ENCODE results near the gene PLEKHN1.
A peak's percentile ranks its signal among the peaks of the same experiment; 100 is the strongest.
"Not testable (repeated sequence)": the region's sequence is repeated elsewhere in the genome, so short reads cannot be mapped to it uniquely, and the experiment has no call there.

The PLEKHN1 gene

GRCh38 chr1:944341-945325 lies 21.6 kb upstream of the PLEKHN1 start:
- DNase-seq (ENCODE audit: low read depth), result peak; percentile 66
- no peak overlapping the region for H3K4me3 ChIP-seq (replicated peaks; ENCODE audit: low read depth, low read length)
- TF ChIP-seq, protein P1, sequence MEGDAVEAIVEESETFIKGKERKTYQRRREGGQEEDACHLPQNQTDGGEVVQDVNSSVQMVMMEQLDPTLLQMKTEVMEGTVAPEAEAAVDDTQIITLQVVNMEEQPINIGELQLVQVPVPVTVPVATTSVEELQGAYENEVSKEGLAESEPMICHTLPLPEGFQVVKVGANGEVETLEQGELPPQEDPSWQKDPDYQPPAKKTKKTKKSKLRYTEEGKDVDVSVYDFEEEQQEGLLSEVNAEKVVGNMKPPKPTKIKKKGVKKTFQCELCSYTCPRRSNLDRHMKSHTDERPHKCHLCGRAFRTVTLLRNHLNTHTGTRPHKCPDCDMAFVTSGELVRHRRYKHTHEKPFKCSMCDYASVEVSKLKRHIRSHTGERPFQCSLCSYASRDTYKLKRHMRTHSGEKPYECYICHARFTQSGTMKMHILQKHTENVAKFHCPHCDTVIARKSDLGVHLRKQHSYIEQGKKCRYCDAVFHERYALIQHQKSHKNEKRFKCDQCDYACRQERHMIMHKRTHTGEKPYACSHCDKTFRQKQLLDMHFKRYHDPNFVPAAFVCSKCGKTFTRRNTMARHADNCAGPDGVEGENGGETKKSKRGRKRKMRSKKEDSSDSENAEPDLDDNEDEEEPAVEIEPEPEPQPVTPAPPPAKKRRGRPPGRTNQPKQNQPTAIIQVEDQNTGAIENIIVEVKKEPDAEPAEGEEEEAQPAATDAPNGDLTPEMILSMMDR (IDR thresholded peaks at IDR 0.05; ENCODE audit: low read length, missing control alignments), result no peak

DNA sequence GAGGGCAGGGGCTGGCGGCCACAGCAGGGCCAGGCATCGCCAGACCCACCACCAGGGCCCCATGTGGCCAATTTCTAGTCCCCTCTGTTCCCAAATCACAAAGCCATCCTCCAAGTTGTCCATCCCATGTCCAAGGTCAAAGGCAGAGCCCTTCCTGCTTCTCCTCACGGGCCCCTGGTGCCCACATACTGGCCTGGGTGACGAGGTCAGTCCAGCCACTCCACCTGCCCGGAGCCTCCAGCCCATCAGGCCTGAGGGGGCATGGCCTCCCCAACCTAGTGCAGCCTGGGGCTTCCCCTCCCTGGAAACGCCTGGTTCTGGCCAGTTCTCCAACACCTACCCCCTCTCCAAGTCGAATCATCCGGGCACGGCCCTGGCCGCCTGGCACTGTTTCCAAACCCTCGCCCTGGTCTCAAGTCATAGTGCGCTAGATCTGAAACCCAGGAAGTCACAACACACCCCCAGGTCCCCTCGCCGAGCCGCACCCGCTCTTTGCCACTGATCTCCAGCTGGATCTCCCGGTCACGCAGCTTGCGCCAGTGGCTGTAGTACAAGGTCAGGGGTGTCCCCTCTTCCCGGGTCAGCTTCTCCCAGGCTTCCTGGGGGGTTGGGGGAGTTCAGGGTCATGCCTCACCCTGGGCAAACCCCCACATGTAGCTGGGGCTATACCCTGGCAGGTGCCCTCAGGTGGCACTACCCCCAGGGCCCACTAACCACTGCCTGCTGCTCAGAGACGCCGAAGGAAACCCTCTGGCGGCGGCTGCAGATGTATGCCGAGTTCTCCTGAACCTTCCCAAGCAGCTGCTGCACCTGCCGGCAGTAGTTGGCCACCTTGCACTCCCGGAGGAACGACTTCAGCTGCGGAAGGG lies 20.4 kb upstream of the PLEKHN1 start:
- H3K4me3 ChIP-seq (replicated peaks; ENCODE audit: low read depth, low read length), result no peak overlapping the region
- DNase-seq (ENCODE audit: low read depth), result no peak
- TF ChIP-seq, protein P1 (IDR thresholded peaks at IDR 0.05; ENCODE audit: low read length, missing control alignments), result no peak

DNA sequence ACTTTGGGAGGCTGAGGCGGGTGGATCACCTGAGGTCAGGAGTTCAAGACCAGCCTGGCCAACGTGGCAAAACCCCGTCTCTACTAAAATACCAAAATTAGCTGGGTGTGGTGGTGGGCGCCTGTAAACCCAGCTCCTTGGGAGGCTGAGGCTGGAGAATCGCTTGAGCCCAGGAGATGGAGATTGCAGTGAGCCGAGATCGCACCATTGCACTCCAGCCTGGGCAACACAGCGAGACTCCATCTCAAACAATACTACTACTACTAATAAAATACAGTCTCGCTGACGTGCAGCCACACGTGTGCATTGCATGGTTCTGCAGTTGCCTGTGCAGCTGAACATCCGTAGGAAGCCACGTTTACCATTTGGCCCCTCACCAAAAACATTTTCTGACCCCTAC lies 19.5 kb upstream of the PLEKHN1 start:
- not testable (repeated sequence) for DNase-seq (ENCODE audit: low read depth)

GRCh38 chr1:947958-948357 lies 18.3 kb upstream of the PLEKHN1 start:
- no peak overlapping the region for H3K4me3 ChIP-seq (replicated peaks; ENCODE audit: low read depth, low read length)
- DNase-seq (ENCODE audit: low read depth), result no peak
- TF ChIP-seq, protein P1 (IDR thresholded peaks at IDR 0.05; ENCODE audit: low read length, missing control alignments), result no peak

More for the DNA sequence above, 19.5 kb upstream of the PLEKHN1 start:
- not testable (repeated sequence) for H3K4me3 ChIP-seq (replicated peaks; ENCODE audit: low read depth, low read length)

DNA sequence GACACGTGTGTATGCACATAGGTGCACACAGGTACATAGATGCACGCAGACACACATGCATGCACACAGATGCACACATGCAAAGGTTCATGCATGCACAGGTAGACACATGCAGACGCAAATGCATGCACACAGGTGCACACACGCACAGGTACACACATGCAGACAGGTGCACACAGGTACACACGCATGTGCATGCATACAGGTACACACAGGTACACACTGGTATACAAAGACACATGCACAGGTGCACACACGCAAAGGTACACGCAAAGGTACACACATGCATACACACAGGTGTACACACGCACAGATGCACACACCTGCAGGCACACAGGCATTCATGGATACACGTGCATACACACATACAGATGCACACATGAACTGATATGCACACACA lies 16.0 kb upstream of the PLEKHN1 start:
- TF ChIP-seq, protein P1 (IDR thresholded peaks at IDR 0.05; ENCODE audit: low read length, missing control alignments), result no peak
- no peak for DNase-seq (ENCODE audit: low read depth)
- no peak overlapping the region for H3K4me3 ChIP-seq (replicated peaks; ENCODE audit: low read depth, low read length)

DNA sequence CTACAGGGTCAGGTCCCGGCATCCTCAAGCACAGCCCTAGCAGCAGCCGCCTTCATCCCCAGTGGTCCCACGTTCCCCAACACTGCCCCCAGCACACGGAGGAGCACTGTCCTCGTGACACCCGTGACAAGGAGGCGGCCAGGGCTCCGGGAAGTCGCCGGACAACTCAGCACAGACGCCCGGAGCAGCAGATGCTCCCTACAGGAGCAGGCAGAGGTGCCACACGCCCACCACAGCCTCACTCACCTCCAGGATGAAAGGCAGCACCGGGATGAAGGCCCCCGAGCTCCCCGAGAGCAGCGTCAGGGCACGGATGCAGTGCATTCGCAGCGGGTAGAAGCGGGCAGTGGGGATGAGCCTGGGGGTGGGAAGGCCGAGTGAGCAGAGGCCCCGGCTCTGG lies 15.4 kb upstream of the PLEKHN1 start:
- no peak overlapping the region for H3K4me3 ChIP-seq (replicated peaks; ENCODE audit: low read depth, low read length)
- no peak for DNase-seq (ENCODE audit: low read depth)
- TF ChIP-seq, protein P1 (IDR thresholded peaks at IDR 0.05; ENCODE audit: low read length, missing control alignments), result no peak

- no peak overlapping the region for H3K4me3 ChIP-seq (replicated peaks; ENCODE audit: low read depth, low read length)
- TF ChIP-seq, protein P1 (IDR thresholded peaks at IDR 0.05; ENCODE audit: low read length, missing control alignments), result peak; percentile 49
Observed at GRCh38 chr1:951364-951763, 14.9 kb upstream of the PLEKHN1 start.

More at GRCh38 chr1:951364-951763, 14.9 kb upstream of the PLEKHN1 start:
- DNase-seq (ENCODE audit: low read depth), result peak; percentile 35
